Activated CD4-positive, alpha-beta T cell treated with anti-CD3 and anti-CD28 coated beads for 48 hours (primary cell): ENCODE measurements around the gene STAT2.
A peak's percentile ranks its signal among the peaks of the same experiment; 100 is the strongest.
"Not testable (repeated sequence)": the region's sequence is repeated elsewhere in the genome, so short reads cannot be mapped to it uniquely, and the experiment has no call there.

Source experiments
- DNase-seq: peaks from one replicate; pipeline ENCODE4 v3.0.0-alpha.2; 2020

Gene STAT2

GRCh38 chr12:56359851-56360767 is at the start of gene STAT2:
TSS of gene STAT2 (minus strand) at chr12:56360107. CDS start at chr12:56356571, 3,536 bp downstream.
- DNase-seq, result peak; percentile 99

- no peak for DNase-seq
These were observed 49.0 kb upstream of the STAT2 start for GRCh38 chr12:56408799-56409417.

GRCh38 chr12:56404227-56404626 is 44.3 kb upstream of the STAT2 start:
- DNase-seq, result not testable (repeated sequence)

GRCh38 chr12:56401612-56402011 is 41.7 kb upstream of the STAT2 start:
- not testable (repeated sequence) for DNase-seq

GRCh38 chr12:56401125-56401524 is 41.2 kb upstream of the STAT2 start:
- DNase-seq, result not testable (repeated sequence)

- not testable (repeated sequence) for DNase-seq
These were observed 39.6 kb upstream of the STAT2 start for GRCh38 chr12:56399466-56399865.

- DNase-seq, result no peak
These were observed 38.4 kb upstream of the STAT2 start for GRCh38 chr12:56398324-56398723.

- no peak for DNase-seq
These were observed 32.4 kb upstream of the STAT2 start for GRCh38 chr12:56392331-56392730.

- DNase-seq, result no peak
These were observed 31.8 kb upstream of the STAT2 start for GRCh38 chr12:56391721-56392120.

GRCh38 chr12:56389412-56389811 is 29.5 kb upstream of the STAT2 start:
- DNase-seq, result no peak

- no peak for DNase-seq
These were observed 27.3 kb upstream of the STAT2 start for GRCh38 chr12:56387152-56387736.

- DNase-seq, result no peak
These were observed 26.0 kb upstream of the STAT2 start for GRCh38 chr12:56385873-56386272.

GRCh38 chr12:56382611-56383010 is 22.7 kb upstream of the STAT2 start:
- no peak for DNase-seq

GRCh38 chr12:56377989-56378316 is 18.0 kb upstream of the STAT2 start:
- DNase-seq, result no peak

- peak; percentile 18 for DNase-seq
These were observed 17.5 kb upstream of the STAT2 start for GRCh38 chr12:56377310-56377988.

- DNase-seq, result no peak
These were observed 15.9 kb upstream of the STAT2 start for GRCh38 chr12:56375598-56376434.

GRCh38 chr12:56374726-56375597 is 15.1 kb upstream of the STAT2 start:
- no peak for DNase-seq

GRCh38 chr12:56373515-56373914 is 13.6 kb upstream of the STAT2 start:
- no peak for DNase-seq

GRCh38 chr12:56366948-56367347 is 7.0 kb upstream of the STAT2 start:
- DNase-seq, result no peak

GRCh38 chr12:56362130-56363059 is 2.5 kb upstream of the STAT2 start, which contains the start of gene APOF:
TSS of gene APOF (minus strand) at chr12:56362857. CDS start at chr12:56362745, 112 bp downstream.
- no peak for DNase-seq
